ENCODE measurements around the gene TAGLN. TPM values are rescaled to one million over a fixed set of nuclear protein-coding genes. Genes with fewer than 3 reads are reported as not detected.
A peak's percentile ranks its signal among the peaks of the same experiment; 100 is the strongest.
"Not testable (repeated sequence)": the region's sequence is repeated elsewhere in the genome, so short reads cannot be mapped to it uniquely, and the experiment has no call there.

The TAGLN gene
- total RNA-seq, 2 donors from 2014 or later, result 8.7 to 9.6 TPM

GRCh38 chr11:117175781-117176180, 23.4 kb upstream of the TAGLN start:
- no peak overlapping the region for H3K27ac Mint-ChIP-seq
- no peak for DNase-seq
- no peaks in the 10 kb centered on the region for H3K27me3 Mint-ChIP-seq
- no peaks in the 10 kb centered on the region for H3K9me3 ChIP-seq (ENCODE audit: control insufficient read depth, low read length, poor library complexity, severe bottlenecking)
- no peak overlapping the region for H3K4me3 Mint-ChIP-seq
- H3K4me1 Mint-ChIP-seq, result peaks cover 16% of the 10 kb centered on the region
- H3K36me3 Mint-ChIP-seq (ENCODE audit: low read depth), result no peaks in the 10 kb centered on the region
- no peak for ATAC-seq

- ATAC-seq (no peak), DNase-seq (no peak)
- no peak overlapping the region for H3K27ac Mint-ChIP-seq
- H3K36me3 Mint-ChIP-seq (ENCODE audit: low read depth), result no peaks in the 10 kb centered on the region
- peaks cover 20% of the 10 kb centered on the region for H3K4me1 Mint-ChIP-seq
- no peaks in the 10 kb centered on the region for H3K27me3 Mint-ChIP-seq
- no peaks in the 10 kb centered on the region for H3K9me3 ChIP-seq (ENCODE audit: control insufficient read depth, low read length, poor library complexity, severe bottlenecking)
- no peak overlapping the region for H3K4me3 Mint-ChIP-seq
These were observed 23.0 kb upstream of the TAGLN start for GRCh38 chr11:117176186-117176585.

- DNase-seq (no peak), ATAC-seq (no peak)
- no peaks in the 10 kb centered on the region for H3K9me3 ChIP-seq (ENCODE audit: control insufficient read depth, low read length, poor library complexity, severe bottlenecking)
- H3K4me1 Mint-ChIP-seq, result peaks cover 22% of the 10 kb centered on the region
- peak overlapping the region; percentile 91 for H3K27ac Mint-ChIP-seq
- peak overlapping the region; percentile 95 for H3K4me3 Mint-ChIP-seq
- H3K36me3 Mint-ChIP-seq (ENCODE audit: low read depth), result no peaks in the 10 kb centered on the region
- no peaks in the 10 kb centered on the region for H3K27me3 Mint-ChIP-seq
These were observed 21.5 kb upstream of the TAGLN start for GRCh38 chr11:117177534-117178209.

GRCh38 chr11:117178210-117179034, 20.7 kb upstream of the TAGLN start, which contains the start of gene SIDT2:
Gene SIDT2, plus strand, starts transcription at chr11:117178743. Its CDS starts 521 bp downstream, at chr11:117179264.
- peak within 1 kb of the TSS; percentile 95 for H3K4me3 Mint-ChIP-seq
- H3K4me1 Mint-ChIP-seq, result peaks cover 22% of the 10 kb centered on the region
- H3K27me3 Mint-ChIP-seq, result no peaks in the 10 kb centered on the region
- H3K36me3 Mint-ChIP-seq (ENCODE audit: low read depth), result no peaks in the 10 kb centered on the region
- no peaks in the 10 kb centered on the region for H3K9me3 ChIP-seq (ENCODE audit: control insufficient read depth, low read length, poor library complexity, severe bottlenecking)
- ATAC-seq (peak; percentile 94), DNase-seq (peak; percentile 74 to 81 (median 79))
- H3K27ac Mint-ChIP-seq, result peak within 1 kb of the TSS; percentile 91

- Mint-ChIP-seq H3K4me3 (peak overlapping the region; percentile 95), H3K36me3 (ENCODE audit: low read depth) (no peaks in the 10 kb centered on the region), H3K27ac (peak overlapping the region; percentile 91), H3K4me1 (peaks cover 24% of the 10 kb centered on the region), H3K27me3 (no peaks in the 10 kb centered on the region)
- DNase-seq (peak; percentile 25 to 38 (median 35)), ATAC-seq (peak; percentile 59)
- no peaks in the 10 kb centered on the region for H3K9me3 ChIP-seq (ENCODE audit: control insufficient read depth, low read length, poor library complexity, severe bottlenecking)
These were observed 19.8 kb upstream of the TAGLN start for GRCh38 chr11:117179048-117179999.

GRCh38 chr11:117180020-117180419, 19.1 kb upstream of the TAGLN start:
- H3K9me3 ChIP-seq (ENCODE audit: control insufficient read depth, low read length, poor library complexity, severe bottlenecking), result no peaks in the 10 kb centered on the region
- ATAC-seq (no peak), DNase-seq (no peak)
- H3K4me1 Mint-ChIP-seq, result peaks cover 24% of the 10 kb centered on the region
- H3K27ac Mint-ChIP-seq, result peak overlapping the region; percentile 91
- H3K4me3 Mint-ChIP-seq, result peak overlapping the region; percentile 95
- H3K27me3 Mint-ChIP-seq, result no peaks in the 10 kb centered on the region
- H3K36me3 Mint-ChIP-seq (ENCODE audit: low read depth), result no peaks in the 10 kb centered on the region

GRCh38 chr11:117180661-117181585, 18.2 kb upstream of the TAGLN start:
- Mint-ChIP-seq H3K27me3 (no peaks in the 10 kb centered on the region), H3K4me1 (peaks cover 24% of the 10 kb centered on the region), H3K4me3 (peak overlapping the region; percentile 80), H3K27ac (peak overlapping the region; percentile 91), H3K36me3 (ENCODE audit: low read depth) (no peaks in the 10 kb centered on the region)
- DNase-seq (peak; percentile 42 to 52 (median 48)), ATAC-seq (peak; percentile 58)
- no peaks in the 10 kb centered on the region for H3K9me3 ChIP-seq (ENCODE audit: control insufficient read depth, low read length, poor library complexity, severe bottlenecking)

- Mint-ChIP-seq H3K27me3 (no peaks in the 10 kb centered on the region), H3K4me1 (peaks cover 24% of the 10 kb centered on the region), H3K27ac (no peak overlapping the region), H3K36me3 (ENCODE audit: low read depth) (no peaks in the 10 kb centered on the region), H3K4me3 (no peak overlapping the region)
- H3K9me3 ChIP-seq (ENCODE audit: control insufficient read depth, low read length, poor library complexity, severe bottlenecking), result no peaks in the 10 kb centered on the region
- DNase-seq, result no peak
- ATAC-seq, result no peak
These were observed 17.3 kb upstream of the TAGLN start for GRCh38 chr11:117181586-117182550.

- no peaks in the 10 kb centered on the region for H3K9me3 ChIP-seq (ENCODE audit: control insufficient read depth, low read length, poor library complexity, severe bottlenecking)
- DNase-seq, result no peak
- peak overlapping the region; percentile 9 for H3K27ac Mint-ChIP-seq
- no peaks in the 10 kb centered on the region for H3K27me3 Mint-ChIP-seq
- H3K4me1 Mint-ChIP-seq, result peaks cover 27% of the 10 kb centered on the region
- ATAC-seq, result no peak
- no peak overlapping the region for H3K4me3 Mint-ChIP-seq
- no peaks in the 10 kb centered on the region for H3K36me3 Mint-ChIP-seq (ENCODE audit: low read depth)
These were observed 16.6 kb upstream of the TAGLN start for GRCh38 chr11:117182551-117182935.

GRCh38 chr11:117183178-117183577, 16.0 kb upstream of the TAGLN start:
- not testable (repeated sequence) for H3K4me3 Mint-ChIP-seq, DNase-seq, ATAC-seq

GRCh38 chr11:117183724-117184349, 15.3 kb upstream of the TAGLN start:
- Mint-ChIP-seq H3K27me3 (no peaks in the 10 kb centered on the region), H3K4me1 (peaks cover 20% of the 10 kb centered on the region), H3K27ac (no peak overlapping the region), H3K36me3 (ENCODE audit: low read depth) (no peaks in the 10 kb centered on the region), H3K4me3 (no peak overlapping the region)
- DNase-seq (no peak), ATAC-seq (no peak)
- no peaks in the 10 kb centered on the region for H3K9me3 ChIP-seq (ENCODE audit: control insufficient read depth, low read length, poor library complexity, severe bottlenecking)

More at GRCh38 chr11:117183178-117183577, 16.0 kb upstream of the TAGLN start:
- H3K9me3 ChIP-seq (ENCODE audit: control insufficient read depth, low read length, poor library complexity, severe bottlenecking); H3K27me3 Mint-ChIP-seq; H3K36me3 Mint-ChIP-seq (ENCODE audit: low read depth): not testable (repeated sequence)
- peaks cover 21% of the 10 kb centered on the region for H3K4me1 Mint-ChIP-seq
- peak overlapping the region; percentile 9 for H3K27ac Mint-ChIP-seq
